NCI-H345 treated with DMSO at 0.1 percent for 48 hours (cell line): Measurements from ENCODE around the gene GUCA1A.
"Not testable (repeated sequence)": the region's sequence is repeated elsewhere in the genome, so short reads cannot be mapped to it uniquely, and the experiment has no call there.

ENCODE experiments used
- DNase-seq: peaks from one replicate; lab custom pipeline; 2025; ENCODE audit not compliant: unreplicated experiment; lab: John Stamatoyannopoulos, UW

The GUCA1A gene

GRCh38 chr6:42202131-42202915 lies 29.2 kb downstream of the GUCA1A start:
- DNase-seq: not testable (repeated sequence)

DNA sequence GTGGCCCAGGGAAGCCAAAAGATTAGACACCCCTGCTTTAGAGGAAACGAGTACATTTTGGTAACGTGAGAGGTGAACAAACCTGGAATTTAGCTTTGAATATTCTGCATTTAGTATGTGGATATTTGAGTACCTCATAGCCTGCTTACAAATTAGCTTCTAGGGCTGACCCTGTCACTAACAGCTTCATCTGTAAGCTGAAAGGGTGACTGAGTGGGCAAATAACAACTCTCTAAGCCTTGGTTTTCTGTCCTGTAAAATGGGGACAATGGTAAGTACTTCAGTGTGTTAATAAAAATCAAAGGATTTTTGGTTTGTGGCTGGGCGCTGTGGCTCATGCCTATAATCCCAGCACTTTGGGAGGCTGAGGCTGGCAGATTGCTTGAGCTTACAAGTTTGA lies 30.0 kb downstream of the GUCA1A start:
- no peak for DNase-seq

DNA sequence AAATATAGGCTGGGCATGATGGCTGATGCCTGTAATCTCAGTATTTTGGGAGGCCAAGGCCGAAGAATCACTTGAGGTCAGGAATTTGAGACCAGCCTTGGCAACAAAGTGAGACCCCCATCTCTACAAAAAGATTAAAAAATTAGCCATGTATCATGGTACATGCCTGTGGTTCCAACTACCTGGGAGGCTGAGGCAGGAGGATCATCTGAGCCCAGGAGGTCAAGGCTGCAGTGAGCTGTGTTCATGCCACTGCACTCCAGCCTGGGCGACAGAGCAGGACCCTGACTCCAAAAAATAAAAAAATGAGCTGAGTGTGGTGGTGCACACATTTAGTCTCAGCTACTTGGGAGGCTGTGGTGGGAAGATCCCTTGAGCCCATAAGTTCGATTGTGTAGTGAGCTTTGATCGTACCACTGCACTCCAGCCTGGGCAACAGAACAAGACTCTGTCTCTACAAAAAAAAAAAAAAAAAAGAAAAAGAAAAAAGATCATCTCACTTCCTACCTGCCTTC lies 31.7 kb downstream of the GUCA1A start:
- no peak for DNase-seq

GRCh38 chr6:42207559-42207958 lies 34.4 kb downstream of the GUCA1A start:
- DNase-seq: not testable (repeated sequence)

- peak; percentile 38 for DNase-seq
These were observed 37.4 kb downstream of the GUCA1A start for GRCh38 chr6:42210551-42210950.

DNA sequence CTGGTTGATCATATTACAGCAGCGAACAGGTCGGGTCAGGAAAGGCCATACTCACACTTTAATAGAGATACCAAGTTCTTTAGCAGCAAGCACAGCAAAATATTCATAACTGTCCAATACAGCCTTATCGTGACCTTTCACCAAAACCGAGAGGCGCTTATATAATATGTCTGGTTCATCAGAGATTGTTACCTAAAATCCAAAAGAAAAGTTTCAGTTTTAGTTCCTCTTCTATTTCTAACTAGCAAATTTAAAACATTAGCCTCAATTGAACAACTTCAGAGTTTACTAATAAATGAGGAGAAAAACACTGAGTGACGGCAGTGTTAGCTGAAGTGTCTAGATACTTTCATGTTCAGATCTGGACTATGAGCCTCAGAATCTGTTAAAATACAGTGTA lies 38.6 kb downstream of the GUCA1A start:
- DNase-seq: no peak

DNA sequence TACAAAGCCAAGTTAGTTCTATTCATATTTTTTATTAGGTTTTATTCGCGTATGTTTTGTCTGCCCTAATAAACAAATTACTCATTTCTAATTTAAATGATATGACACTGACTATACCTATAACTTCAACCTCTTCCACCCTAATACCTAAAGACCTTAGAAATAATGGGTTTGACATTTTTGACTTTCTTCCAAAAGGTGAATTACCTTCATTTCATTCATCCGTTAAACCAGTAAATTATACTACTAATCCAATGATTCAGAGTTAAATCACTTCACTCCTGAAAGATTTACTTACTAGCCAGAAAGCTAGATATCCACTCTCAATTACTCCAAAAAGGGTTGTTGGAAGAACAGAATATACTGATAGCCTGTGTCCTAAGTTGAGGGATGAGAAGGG lies 39.3 kb downstream of the GUCA1A start:
- no peak for DNase-seq

DNA sequence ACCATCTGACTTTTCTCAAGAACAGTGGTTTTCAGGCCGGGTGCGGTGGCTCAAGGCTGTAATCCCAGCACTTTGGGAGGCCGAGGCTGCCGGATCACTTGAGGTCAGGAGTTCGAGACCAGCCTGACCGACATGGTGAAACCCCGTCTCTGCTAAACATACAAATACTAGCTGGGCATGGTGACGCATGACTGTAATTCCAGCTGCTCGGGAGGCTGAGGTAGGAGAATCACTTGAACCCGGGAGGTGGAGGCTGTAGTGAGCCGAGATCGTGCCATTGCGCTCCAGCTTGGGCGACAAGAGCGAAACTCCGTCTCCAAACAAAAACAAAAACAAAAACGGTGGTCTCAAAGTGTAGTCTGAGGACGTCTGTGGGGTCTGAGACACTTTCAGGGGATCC lies 43.3 kb downstream of the GUCA1A start:
- DNase-seq: not testable (repeated sequence)

- no peak for DNase-seq
These were observed 44.0 kb downstream of the GUCA1A start for GRCh38 chr6:42217157-42217518.

GRCh38 chr6:42217519-42218367 lies 44.6 kb downstream of the GUCA1A start, which contains the start of gene MRPS10:
TSS of gene MRPS10 (minus strand) at chr6:42217861. CDS start at chr6:42217849, 12 bp downstream.
- peak; percentile 90 for DNase-seq

- DNase-seq: no peak
These were observed 47.6 kb downstream of the GUCA1A start for GRCh38 chr6:42220807-42221206.

- no peak for DNase-seq
These were observed 48.4 kb downstream of the GUCA1A start for GRCh38 chr6:42221546-42221945.

DNA sequence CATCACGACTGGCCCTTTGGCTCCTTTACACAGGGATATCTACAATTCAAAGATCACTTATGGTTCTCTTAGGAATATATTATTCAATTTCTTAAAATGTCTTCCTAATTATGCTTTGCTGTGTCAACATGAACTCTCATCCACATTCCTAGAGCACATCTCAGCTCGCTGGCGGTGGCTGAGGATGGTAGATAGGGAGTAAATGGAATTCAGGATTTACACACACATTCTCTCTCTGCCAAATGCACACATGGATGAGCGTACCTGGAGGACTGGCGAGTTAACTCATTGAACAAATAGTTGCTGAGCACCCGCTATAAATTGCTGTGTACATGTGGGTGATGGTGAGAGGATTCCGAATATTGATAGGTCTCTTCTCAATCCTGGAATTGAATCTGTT lies 49.3 kb downstream of the GUCA1A start:
- no peak for DNase-seq

GRCh38 chr6:42224222-42225028 lies 51.3 kb downstream of the GUCA1A start:
- no peak for DNase-seq

GRCh38 chr6:42225029-42225339 lies 51.8 kb downstream of the GUCA1A start:
- DNase-seq: no peak

DNA sequence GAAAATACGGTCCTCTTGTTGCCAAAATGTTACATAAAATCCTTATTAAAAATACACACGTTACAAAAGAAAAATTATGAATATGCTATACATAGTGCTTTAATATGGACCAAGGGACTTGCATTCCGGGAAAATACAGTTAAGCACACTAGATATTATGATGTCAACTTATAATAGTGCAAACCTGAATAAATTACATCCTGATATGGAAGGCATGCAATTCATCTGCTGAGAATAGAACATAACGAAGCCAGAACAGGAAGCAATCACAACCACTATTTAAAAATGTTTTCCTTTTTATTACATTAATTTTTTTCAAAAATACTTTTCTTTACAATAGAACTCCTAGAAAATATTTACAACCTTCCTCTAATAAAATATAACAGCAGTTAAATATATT lies 52.3 kb downstream of the GUCA1A start:
- DNase-seq: no peak

DNA sequence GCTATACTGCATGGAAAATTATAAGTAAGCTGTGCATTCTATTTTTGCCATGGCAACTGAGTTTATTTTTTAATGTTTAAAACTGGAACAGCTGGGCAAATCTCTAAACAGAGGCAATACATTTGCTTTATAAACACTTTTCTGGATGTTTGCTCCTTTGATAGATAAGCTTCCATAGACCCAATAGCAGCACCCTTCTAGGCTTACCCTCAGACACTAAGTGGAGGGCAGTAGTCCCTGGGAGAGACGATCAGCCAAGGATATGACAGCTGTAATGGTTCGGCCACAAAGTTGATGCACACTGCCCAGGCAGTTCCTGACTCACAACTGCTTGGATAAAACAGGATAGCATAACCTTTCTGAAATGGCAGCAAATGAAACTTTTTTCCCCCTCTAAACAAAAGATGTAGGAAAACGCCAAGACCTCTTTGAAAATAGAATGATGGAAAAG lies 53.0 kb downstream of the GUCA1A start:
- no peak for DNase-seq

GRCh38 chr6:42226645-42227143 lies 53.5 kb downstream of the GUCA1A start:
- no peak for DNase-seq

GRCh38 chr6:42227173-42227850 lies 54.1 kb downstream of the GUCA1A start:
- no peak for DNase-seq

GRCh38 chr6:42228305-42228704 lies 55.1 kb downstream of the GUCA1A start:
- no peak for DNase-seq
